HS-27A (cell line): ENCODE measurements around the gene TMEM184B.

Source experiments
- DNase-seq: peaks from one replicate; pipeline ENCODE4 v3.0.0-alpha.2; 2012; ENCODE audit warnings: low read depth, missing footprints

TMEM184B gene

DNA sequence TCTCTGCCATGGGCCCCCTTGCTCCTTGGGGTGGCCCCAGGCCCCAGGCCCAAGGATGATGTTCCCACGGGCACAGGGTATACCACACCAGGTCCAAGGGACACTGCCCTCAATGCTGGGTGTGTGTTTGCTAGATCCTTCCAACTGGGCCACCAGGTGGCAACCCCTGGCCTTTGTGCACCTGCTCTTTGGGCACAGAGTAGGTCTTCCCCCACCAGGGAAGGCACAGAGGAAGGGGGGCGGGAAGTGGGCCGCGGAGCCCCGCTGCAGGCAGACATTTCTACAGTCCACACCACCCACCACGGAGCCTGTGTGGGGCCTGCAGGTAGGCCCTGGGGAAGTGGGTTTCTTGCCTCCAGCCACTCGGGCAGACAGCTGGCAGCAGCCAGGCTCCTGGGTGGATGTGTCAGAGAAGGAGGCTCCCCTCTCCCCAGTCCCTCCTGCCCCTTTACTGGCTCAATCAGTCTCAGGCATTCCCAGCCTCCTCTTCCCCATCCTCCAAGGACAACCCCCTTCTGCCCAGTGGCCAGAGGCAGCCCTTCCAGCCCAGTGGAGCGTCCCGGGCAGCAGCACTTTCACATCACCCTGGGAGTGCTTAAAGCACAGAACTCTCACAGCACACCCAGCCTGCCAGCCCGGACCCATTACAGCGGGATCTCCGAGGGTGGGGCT is 49.4 kb downstream of the TMEM184B start:
- no peak for DNase-seq

DNA sequence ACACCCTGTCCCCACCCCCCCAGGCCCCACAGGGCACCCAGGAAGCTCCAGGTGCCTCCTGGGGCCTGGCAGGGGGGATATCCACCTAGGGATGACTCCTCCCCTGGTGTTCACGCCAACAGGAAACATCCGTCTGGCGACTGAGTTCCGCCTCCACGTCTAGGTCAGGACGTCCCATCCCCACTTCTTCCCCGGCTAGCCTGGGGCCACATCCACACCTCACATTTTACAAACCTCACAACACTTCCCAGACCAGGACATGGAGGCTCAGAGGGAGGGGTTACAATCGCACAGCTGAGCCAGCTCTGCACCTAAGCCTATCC is 50.1 kb downstream of the TMEM184B start:
- DNase-seq, result no peak

DNA sequence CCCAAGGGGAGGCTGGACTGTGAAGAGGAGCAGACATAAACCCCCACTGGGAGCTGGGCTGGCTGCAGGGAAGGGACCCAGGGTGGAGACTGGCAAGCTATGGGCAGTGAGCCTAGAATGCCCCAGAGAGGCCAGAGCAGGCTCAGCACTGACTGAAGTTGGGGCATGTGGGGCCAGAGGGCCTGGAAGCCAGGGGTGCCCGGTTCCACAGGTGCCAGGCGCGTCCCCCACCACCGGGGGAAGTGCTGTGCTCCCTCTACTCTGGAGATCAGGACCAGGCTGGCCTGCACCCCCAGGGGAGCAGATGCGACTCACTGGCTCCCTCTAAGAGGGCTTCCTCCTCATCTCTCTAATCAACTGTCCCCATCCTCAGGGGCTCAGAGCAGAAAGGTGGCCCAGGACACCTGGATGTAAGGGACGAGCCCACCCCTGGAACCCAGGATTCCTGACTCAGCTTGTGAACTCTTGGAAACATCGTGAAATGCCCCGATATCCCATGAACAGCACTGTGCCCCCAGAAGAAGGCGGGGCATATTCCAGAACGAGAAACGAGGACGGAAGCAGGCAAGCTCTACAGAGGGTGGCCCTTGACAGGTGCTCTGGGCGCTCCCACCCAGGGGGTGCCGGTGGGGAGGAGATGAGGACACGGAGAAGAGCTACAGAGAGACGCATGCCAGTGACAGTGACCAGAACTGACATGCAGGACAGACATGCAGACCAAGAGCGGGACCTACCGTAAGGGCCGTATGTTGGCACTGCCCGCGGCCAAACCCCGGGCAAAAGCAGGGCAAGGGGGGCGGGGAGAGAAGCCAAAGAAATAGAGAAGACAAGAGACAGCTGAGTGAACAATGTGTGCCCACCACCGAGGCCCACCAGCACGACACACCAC is 50.7 kb downstream of the TMEM184B start:
- no peak for DNase-seq

DNA sequence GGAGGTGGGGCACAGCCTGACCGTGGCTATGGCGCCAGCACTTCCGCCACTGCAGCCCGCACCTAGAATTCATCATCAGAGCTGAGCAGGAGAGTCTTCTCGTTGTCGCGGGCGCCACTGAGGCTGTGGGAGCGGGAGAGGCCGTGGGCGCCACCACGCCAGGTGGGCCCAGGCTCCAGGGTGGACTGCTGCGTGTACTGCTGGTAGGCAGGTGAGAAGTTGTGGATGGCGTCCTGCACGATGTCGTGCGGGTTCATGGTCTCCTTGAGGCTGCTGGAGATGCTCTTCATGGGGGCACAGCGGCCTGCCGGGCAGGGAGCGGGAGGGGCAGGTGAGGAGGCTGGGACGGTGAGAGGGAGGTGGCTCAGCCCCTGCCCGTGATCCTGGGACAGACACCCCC is 51.4 kb downstream of the TMEM184B start:
- no peak for DNase-seq

DNA sequence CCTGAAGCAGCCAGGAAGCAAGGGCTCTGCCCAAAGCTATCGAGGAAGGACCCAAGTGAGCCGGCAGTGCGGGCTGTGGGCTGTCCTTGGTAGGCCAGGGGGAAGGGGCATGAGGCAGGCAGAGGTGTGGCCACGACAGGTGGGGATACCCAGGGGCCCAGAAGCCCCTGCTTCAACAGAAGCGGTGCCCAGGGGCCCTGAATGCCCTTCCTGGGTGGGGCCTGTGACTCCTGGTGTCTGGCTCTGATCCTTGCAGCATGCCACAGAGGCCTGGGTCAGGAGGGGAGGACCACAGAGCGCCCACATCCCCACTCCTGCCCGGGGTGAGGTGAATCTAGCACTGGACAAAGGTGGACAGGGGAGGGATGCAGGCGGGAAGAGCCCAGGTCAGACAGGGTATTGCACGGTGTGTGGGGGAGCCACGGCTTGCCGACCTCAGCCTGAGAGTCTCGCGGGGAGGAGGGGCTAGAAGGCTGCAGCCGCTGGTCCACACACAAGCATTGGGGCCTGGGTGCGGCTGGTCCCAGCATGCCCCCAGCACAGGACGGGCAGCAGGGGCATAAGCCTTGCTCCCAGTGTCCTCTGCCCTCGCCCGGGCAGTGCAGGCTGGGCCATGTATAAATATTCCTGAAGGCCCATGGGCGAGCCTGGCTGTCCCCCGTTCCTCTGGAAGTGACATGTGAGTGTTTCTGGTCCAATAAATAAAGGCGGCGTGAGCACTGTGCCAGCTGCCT is 52.0 kb downstream of the TMEM184B start:
- no peak for DNase-seq

DNA sequence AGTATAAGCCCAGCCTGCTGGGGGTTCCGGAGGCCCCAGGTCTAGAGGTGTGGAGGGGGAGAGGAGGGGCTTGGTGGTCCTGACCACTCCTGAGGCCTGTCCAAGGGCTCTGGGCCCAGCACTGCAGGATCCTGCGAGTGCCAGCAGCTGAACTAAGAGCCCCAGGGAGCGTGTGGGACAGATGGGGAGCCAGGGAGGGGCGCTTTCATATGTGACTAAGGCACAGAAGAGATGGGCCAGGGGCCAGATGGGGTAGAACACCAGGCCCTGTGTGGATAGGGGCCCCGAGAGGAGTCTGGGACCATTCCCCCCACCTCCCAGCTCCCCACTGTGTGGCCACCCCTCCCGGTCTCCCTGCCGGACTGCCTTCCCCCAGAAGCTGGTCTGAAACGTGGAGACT is 52.6 kb downstream of the TMEM184B start:
- no peak for DNase-seq

DNA sequence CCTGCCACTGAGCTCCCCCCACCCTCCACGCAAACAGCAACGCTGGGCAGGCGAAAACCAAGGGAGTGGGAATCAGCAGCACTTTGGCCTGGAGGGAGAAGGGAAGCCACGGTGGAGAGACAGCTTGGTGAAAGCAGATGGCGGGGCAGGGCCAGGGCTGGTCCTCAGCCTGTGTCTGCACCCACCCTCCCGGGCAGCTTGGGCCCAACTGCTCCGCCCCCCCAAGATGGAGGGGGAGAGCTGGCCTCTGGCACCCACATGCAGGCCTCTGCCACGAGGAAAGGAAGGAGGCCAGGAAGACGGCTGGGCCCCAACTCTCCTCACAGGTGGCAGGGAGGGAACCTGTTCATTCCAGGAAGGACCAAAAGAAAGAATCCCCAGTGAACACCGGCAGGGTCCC is 53.2 kb downstream of the TMEM184B start:
- DNase-seq, result no peak

DNA sequence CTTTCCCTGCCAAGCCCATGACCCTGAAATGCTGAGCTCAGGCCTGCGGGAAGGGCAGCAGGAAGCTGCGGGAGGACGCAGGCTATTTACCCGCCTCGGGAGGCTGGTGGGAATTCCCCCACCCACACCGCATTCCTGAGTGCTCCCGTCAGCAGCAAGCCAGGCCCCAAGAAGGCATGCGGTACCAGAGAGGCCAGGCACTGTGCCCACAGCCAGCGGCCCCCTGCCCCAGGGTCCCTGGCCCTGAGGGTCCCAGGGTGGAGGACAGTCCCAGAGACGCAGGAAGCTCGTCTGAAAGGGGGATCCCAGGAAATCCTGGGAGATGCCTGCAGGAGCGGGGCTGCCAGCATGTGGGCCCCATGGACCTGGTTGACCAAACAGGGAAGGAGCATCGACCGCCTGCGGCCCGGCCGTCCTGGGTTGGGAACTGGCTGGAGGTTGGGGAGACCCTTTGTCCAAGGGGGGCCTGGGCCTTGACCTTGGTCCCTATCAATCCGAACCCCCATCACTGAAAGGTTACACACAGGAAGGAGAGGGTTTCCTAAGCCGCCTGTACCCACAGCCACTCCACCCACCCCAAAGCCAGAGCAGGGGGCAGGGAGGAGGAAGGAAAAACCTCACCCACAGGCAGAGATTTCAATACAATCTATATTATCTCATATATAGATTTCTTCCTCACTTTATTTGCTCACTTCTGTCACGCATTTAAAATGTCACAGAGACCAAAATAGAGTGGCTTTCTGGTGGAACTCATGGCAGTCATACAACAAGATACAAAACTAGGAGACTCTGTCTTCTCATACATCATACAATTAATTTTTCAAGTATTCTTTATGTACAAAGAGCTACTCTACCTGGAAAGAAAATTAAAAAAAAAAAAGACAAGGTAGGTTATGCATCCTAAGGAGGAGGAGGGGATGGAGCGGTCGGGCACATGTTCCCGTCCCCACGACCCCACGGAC is 53.9 kb downstream of the TMEM184B start:
- DNase-seq, result peak; percentile 75

DNA sequence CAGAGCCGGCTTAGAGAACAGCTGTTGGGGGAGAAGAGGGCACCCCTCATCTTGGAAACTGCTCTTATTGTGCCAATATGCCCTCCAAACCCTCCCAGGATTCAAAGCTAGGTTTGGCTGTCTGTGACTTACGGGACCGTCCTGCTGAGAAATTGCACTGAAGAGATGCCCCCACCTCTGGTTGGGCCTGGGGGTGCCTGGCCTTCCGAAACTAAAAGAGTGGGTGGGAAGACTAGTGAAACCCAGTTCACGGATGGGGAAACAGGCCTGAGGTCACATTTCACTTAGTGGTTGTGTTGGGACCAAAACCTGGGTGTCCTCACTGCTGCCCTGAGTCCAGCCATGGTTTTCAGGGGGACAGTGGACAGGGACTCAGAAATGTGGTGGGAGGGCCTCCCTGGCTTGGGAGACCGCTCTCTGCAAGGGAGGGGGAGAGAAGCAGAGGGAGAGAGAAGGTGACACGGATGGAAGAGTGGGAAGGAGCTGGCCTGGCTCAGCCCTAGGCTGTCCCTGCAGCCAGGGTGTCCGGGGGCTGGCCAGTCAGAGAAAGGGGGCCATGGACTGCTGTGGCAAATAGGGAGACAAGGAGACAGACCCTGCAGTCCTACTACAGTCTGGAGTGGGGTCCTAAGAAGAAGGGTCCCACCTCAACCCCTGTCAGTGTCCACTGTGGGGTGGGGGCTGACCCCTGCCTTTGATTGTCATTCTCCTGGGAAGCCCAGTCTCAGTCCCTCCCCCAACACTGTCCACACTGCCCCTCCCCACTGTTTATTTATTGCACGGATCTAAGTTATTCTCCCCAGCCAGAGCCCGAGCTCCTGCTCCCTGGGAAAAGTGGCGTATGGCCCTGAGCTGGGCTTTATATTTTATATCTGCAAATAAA is 57.4 kb downstream of the TMEM184B start:
- DNase-seq, result no peak

DNA sequence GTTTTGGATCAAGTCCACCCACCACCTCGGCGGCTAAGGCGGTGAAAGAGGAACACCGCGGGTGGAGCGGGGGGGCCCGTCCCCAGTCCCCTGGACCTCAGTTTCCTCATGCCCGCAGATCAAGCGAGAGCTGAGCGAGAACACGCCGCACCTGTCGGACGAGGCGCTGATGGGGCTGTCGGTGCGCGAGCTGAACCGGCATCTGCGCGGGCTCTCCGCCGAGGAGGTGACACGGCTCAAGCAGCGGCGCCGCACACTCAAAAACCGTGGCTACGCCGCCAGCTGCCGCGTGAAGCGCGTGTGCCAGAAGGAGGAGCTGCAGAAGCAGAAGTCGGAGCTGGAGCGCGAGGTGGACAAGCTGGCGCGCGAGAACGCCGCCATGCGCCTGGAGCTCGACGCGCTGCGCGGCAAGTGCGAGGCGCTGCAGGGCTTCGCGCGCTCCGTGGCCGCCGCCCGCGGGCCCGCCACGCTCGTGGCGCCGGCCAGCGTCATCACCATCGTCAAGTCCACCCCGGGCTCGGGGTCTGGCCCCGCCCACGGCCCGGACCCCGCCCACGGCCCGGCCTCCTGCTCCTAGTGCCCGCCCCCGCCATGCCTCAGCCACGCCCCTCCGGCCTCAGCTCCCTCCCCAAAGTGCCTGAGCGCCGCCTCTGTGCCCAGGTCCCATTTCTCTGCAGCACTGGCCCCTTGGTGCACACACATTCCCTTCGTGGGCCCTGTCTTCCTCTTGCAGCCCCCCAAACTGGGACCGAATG is 58.3 kb downstream of the TMEM184B start:
- no peak for DNase-seq

DNA sequence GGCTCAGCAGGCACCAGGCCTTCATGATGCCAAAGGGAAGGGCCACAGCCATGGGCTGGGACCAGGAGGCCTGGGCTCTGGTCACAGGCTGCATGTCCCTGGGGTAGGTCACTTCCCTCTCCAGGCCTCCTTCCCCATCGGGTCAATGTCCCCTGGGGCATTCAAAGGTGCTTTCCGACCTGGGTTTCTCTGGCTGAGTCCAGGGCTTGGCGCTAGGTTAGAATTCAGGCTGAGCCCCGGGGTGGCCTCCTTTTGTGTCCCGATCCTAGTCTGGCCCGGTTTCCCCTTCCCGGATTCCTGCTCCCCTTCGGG is 58.9 kb downstream of the TMEM184B start:
- no peak for DNase-seq

DNA sequence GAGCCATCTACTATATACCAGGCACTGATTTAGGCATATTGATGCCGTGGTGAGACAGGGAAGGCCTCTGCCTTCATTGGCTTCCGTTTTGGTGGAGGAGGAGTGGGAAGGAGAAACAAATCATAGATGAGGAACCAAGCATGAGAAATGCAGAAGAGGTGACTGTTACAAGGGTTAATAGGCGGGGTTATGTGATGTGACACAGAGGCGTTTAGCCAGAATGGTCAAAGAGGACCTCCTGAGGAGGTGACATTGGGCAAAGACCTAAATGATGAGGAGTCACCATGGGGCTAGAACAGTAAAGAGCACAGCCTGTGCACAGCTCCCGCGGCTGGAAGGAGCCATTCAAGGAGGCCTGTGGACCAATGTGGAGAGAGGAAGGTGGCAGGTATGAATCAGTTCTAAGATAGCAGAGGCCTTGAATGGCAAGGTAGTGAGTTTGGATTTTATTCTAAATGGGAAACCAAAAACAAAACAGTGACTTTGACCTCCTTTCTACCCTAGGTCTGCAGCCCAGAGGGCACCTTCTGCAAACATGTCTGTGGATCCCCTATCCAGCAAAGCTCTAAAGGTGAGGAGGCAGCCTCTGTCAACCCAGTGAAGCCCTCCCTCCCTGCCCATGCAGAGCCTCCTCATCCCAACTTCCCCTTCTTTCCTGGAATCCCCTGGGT is 59.4 kb downstream of the TMEM184B start:
- no peak for DNase-seq

DNA sequence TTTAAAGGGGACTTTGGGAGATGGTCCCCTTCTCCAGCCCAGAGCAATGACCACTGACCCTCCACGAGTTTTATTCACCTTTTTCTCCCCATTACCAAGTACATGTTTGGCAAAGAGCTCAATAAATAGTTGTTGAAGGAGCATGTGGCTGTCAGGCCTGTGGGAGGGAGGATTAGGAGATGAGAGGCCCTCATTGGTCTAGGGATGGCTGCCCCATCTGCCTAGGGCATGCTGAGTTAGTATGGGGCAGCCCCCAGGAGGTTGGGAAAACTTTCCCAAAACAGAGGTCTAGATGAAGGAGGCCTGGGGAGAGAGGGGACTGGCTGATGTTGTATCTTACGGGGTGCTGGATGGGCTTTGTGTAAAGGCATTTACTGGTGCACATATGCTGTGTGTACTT is 60.4 kb downstream of the TMEM184B start:
- DNase-seq, result no peak

DNA sequence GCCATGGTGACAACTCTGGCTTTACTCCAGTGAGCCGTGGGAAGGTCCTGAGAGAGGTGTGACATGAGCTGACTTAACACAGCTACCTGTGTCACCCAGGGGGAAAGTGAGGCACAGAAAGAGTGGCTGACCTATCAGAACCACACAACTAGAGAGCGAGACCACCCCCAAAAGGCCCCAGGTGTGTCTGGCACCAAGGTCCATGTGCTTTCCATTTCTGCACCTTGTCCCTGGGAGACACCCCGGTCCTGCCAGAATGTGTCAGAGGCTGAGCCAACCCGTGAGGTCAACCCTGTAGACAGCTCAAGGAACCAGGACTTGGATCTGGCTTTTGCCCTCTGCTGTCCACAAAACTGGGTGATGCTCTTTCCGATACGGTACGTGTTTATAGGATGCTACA is 61.3 kb downstream of the TMEM184B start:
- DNase-seq, result no peak

DNA sequence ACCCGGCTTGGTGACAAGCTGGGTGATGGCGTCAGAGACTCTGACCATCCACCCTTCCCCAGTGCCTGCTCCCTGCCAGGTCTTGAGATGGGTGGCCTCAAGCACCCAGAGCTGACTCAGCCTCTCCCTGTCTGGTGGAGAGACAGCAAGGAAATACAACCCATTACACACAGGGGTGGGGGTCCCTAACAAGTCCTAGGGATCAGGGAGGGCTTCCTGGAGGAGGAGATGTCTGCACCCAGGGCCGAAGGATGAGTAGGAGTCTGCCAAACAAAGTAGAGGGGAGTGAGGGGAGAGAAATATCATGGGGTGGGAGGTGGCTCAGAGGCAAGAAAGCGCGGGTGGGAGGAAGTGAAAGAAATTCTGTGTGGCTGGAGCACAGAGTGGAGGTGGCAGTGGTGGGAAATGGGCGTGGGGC is 64.2 kb downstream of the TMEM184B start:
- no peak for DNase-seq

DNA sequence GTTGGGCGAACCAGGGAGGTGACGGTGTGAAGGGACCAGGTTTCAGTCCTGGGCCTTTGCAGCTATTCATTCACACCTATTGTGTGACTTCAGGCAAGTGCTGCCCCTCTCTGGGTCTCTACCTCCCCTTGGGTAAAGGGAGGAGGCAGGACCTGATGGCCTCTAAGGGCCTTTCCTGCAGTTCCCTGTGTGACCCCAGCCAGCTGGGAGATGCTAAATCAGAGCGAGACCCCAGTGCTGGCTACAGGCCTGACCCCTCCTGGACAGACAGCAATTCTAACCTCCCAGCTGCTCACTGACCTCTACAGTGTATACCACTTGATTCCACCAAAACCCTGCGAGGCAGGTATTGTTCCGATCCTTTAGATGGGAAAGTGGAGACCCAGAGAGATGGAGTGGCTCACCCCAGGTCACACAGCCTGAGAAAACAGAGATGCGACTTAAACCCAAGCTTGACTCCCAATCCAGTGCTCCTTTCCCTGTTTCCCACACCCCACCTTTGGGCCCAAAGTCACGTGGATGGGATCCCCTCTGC is 64.8 kb downstream of the TMEM184B start:
- DNase-seq, result no peak

DNA sequence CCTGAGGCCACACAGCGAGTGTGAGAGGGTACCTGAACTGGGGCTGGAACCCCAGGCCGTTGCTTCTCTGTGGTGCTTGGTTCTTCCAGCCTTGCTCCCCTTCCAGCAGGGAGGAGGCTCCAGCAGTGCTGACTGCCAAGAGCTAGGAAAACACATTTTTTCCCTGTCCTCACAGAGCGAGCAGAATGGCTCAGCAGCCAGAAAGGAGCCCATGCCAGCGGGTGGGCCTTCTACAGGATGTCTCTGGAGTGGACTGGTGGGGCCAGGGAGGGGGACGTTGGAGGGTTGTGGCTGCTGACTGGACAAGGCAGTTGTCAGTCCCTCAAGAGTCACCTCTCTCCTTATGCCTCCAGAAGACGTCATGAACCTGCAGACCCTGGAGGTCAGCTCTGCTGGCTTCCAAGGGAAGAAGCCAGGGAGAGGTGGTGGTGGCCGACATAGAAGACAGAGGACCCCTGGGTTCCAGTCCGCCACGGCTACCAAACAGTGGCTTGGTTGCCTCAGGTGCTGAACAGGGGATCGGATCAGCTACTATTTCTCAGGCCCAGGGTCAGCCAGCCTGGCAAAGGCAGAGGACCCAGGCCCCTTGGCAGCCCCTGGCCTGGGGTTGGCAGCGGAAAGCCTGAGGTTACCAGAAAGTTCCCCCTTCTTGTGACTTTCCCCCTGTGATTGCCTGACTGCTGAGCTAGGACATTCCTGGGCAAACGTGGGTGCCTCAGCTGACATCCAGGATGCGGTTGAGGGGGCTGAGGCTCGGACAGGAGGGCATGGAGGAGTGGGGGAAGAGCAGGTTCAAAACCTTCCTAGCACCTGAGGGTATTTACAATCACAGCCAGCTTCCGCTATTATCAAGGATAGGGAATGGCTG is 67.3 kb downstream of the TMEM184B start:
- no peak for DNase-seq

DNA sequence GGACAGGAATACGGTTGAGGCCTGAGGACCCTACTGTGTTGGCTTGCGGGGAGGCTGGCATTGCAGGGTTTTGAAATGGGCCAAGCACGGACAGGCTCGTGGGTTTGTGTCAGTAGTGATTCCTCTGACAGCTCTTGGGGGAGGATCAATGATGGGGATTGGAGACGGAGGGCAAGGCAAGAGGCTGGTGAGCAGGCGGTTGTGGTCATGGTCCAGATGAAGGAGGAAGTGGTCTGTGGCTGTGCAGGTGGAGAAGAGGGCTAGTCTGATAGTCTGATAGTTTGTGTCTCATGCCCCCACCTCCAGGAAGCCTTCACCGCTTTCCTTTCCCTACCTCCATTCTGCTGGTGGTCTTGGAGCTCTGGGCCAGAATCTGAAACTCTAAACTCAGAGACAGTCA is 68.0 kb downstream of the TMEM184B start:
- no peak for DNase-seq
